GM23248 (cell line): ENCODE data around the gene ZNF532. TPM values are rescaled to one million over a fixed set of nuclear protein-coding genes. Genes with fewer than 3 reads are reported as not detected.

Experiments used
- DNase-seq: peaks from one replicate; pipeline ENCODE4 v3.0.0-alpha.2; 2015
- H2AFZ ChIP-seq: fragments of 200-600 bp; sonication (generic); 2 replicates; pipeline ENCODE4 v1.6.1; 2016; ENCODE audit warnings: antibody characterized with exemption
- H3F3A ChIP-seq: fragments of 200-600 bp; sonication (generic); 2 replicates; pipeline ENCODE4 v1.6.1; 2016; ENCODE audit warnings: mild to moderate bottlenecking, antibody characterized with exemption, mixed run types; ENCODE audit not compliant: insufficient read depth
- H3K27ac ChIP-seq: fragments of 200-600 bp; sonication (generic); 2 replicates; pipeline ENCODE4 v1.5.1; 2016; ENCODE audit warnings: mild to moderate bottlenecking
- H3K27me3 ChIP-seq: fragments of 200-600 bp; sonication (generic); replicated peaks from 2 replicates; pipeline ENCODE4 v1.6.1; 2016; ENCODE audit warnings: mild to moderate bottlenecking; ENCODE audit not compliant: insufficient read depth
- H3K36me3 ChIP-seq: fragments of 200-600 bp; sonication (generic); 2 replicates; pipeline ENCODE4 v1.6.1; 2016; ENCODE audit warnings: low read depth, mild to moderate bottlenecking
- H3K4me1 ChIP-seq: fragments of 200-600 bp; sonication (generic); 2 replicates; pipeline ENCODE4 v1.6.1; 2016; ENCODE audit warnings: mild to moderate bottlenecking; ENCODE audit not compliant: insufficient read depth
- H3K4me2 ChIP-seq: fragments of 200-600 bp; sonication (generic); one replicate; pipeline ENCODE4 v1.6.1; 2016; ENCODE audit warnings: mild to moderate bottlenecking; ENCODE audit not compliant: unreplicated experiment
- H3K4me3 ChIP-seq: fragments of 200-600 bp; sonication (generic); 2 replicates; pipeline ENCODE4 v1.5.1; 2016; ENCODE audit warnings: mild to moderate bottlenecking
- H3K79me2 ChIP-seq: fragments of 200-600 bp; sonication (generic); 2 replicates; pipeline ENCODE4 v1.6.1; 2016; ENCODE audit warnings: mild to moderate bottlenecking; ENCODE audit not compliant: insufficient read depth
- H3K9ac ChIP-seq: fragments of 200-600 bp; sonication (generic); 2 replicates; pipeline ENCODE4 v1.6.1; 2016; ENCODE audit warnings: mild to moderate bottlenecking
- H3K9me2 ChIP-seq: fragments of 200-600 bp; sonication (generic); 2 replicates; pipeline ENCODE4 v1.6.1; 2016; ENCODE audit warnings: mixed run types, mild to moderate bottlenecking, moderate library complexity; ENCODE audit not compliant: insufficient read depth
- H3K9me3 ChIP-seq: fragments of 200-600 bp; sonication (generic); one replicate; pipeline ENCODE4 v1.6.1; 2017; ENCODE audit warnings: low read depth
- H4K20me1 ChIP-seq: fragments of 200-600 bp; sonication (generic); 2 replicates; pipeline ENCODE4 v1.6.0; 2016; ENCODE audit not compliant: insufficient read depth
- EZH2 ChIP-seq: fragments of 200-600 bp; sonication (generic); IDR thresholded peaks from 2 replicates; pipeline ENCODE4 v1.6.1; 2018; ENCODE audit warnings: antibody characterized with exemption, mild to moderate bottlenecking; ENCODE audit not compliant: insufficient read depth, poor library complexity, severe bottlenecking
- EZH2phosphoT487 ChIP-seq: fragments of 200-600 bp; sonication (generic); IDR thresholded peaks from 2 replicates; pipeline ENCODE4 v1.6.1; 2018; ENCODE audit warnings: antibody characterized with exemption, moderate library complexity, mild to moderate bottlenecking, low read depth; ENCODE audit not compliant: insufficient read depth
- WGBS, 2 experiments: methylation state at CpG; one replicate each; pipeline ENCODE4 v1.1.6; 2015 to 2017; ENCODE audit warnings: low lambda C conversion rate in 2 of 2, low coverage in 1 of 2; ENCODE audit errors: missing lambda C conversion rate in 2 of 2; 5-methylcytosine and 5-hydroxymethylcytosine counted together
- in situ Hi-C: fragments of 300-500 bp; cut with MboI; formaldehyde crosslinking; loops from 2 replicates; pipeline ENCODE4 v1.15.0; 2020
- polyA plus RNA-seq: library from polyadenylated mRNA; unstranded; fragments of >200 nt; fragmentation: Nextera tagmentation; extraction: Ambion mirVana; gene quantifications from 2 replicates; pipeline ENCODE4 v1.2.1, GENCODE V29; 2016
- total RNA-seq: library from RNA; depleted of rRNA; stranded (reverse); fragments of >200 nt; shearing (Covaris generic); gene quantifications from 2 replicates; pipeline ENCODE4 v1.2.3, GENCODE V29; 2014

ZNF532 gene
- total and polyA plus RNA-seq, 2 experiments from 2014 or later: 13.2 to 31.9 TPM

- WGBS, 2 experiments: 17 to 19% methylated on average over 9 of the region's 9 CpGs
- Histone ChIP-seq H3K36me3 (no peaks in the 10 kb centered on the region), H3K9me3 (no peaks in the 10 kb centered on the region), H4K20me1 (no peaks in the 10 kb centered on the region), H3K79me2 (peaks cover 5% of the 10 kb centered on the region), H3K4me2 (no peak overlapping the region), H3K4me1 (peaks cover 54% of the 10 kb centered on the region), H3K4me3 (no peak overlapping the region), H3K27ac (no peak overlapping the region), H3F3A (peaks cover 43% of the 10 kb centered on the region), H3K9ac (no peak overlapping the region), H3K27me3 (no peaks in the 10 kb centered on the region), H2AFZ (no peak overlapping the region), H3K9me2 (no peaks in the 10 kb centered on the region)
- DNase-seq: peak; percentile 74
- in situ Hi-C loops: no loop called here
- TF ChIP-seq EZH2 (no peak), EZH2phosphoT487 (no peak)
Observed at GRCh38 chr18:58856881-58857280, 7.8 kb upstream of the ZNF532 start.

GRCh38 chr18:58858591-58859468 is 5.8 kb upstream of the ZNF532 start:
- Histone ChIP-seq H3K27me3 (no peaks in the 10 kb centered on the region), H3K4me1 (peaks cover 66% of the 10 kb centered on the region), H3K36me3 (no peaks in the 10 kb centered on the region), H4K20me1 (no peaks in the 10 kb centered on the region), H3K9ac (peak overlapping the region; percentile 32; the same call in 1 of the 2 replicates), H3K4me2 (peak overlapping the region; percentile 49), H2AFZ (peak overlapping the region; percentile 53), H3K9me3 (no peaks in the 10 kb centered on the region), H3K79me2 (peaks cover 17% of the 10 kb centered on the region), H3F3A (peaks cover 43% of the 10 kb centered on the region), H3K4me3 (no peak overlapping the region), H3K9me2 (no peaks in the 10 kb centered on the region), H3K27ac (peak overlapping the region; percentile 76)
- TF ChIP-seq EZH2phosphoT487 (no peak), EZH2 (no peak)
- in situ Hi-C loops: no loop called here
- WGBS, 2 experiments: 4 to 6% methylated on average over 11 of the region's 11 CpGs
- peak; percentile 91 for DNase-seq

- H3K4me1 ChIP-seq: peaks cover 72% of the 10 kb centered on the region
- H3K9ac ChIP-seq: no peak overlapping the region
- H3K79me2 ChIP-seq: peaks cover 23% of the 10 kb centered on the region
Observed at GRCh38 chr18:58859907-58860306, 4.8 kb upstream of the ZNF532 start.

GRCh38 chr18:58860747-58861231 is 3.9 kb upstream of the ZNF532 start:
- Histone ChIP-seq H3K9me3 (no peaks in the 10 kb centered on the region), H3K4me1 (peaks cover 81% of the 10 kb centered on the region), H3K4me3 (peak overlapping the region; percentile 50), H3K79me2 (peaks cover 32% of the 10 kb centered on the region), H2AFZ (peak overlapping the region; percentile 53), H3K9me2 (no peaks in the 10 kb centered on the region), H3K36me3 (no peaks in the 10 kb centered on the region), H3K9ac (peak overlapping the region; percentile 22), H3K4me2 (peak overlapping the region; percentile 84), H3K27me3 (no peaks in the 10 kb centered on the region), H3F3A (peaks cover 53% of the 10 kb centered on the region), H4K20me1 (no peaks in the 10 kb centered on the region), H3K27ac (peak overlapping the region; percentile 76)
- in situ Hi-C loops: no loop called here
- DNase-seq: peak; percentile 45
- no peak for TF ChIP-seq EZH2
- no peak for TF ChIP-seq EZH2phosphoT487
- 14% methylated on average over 7 of the region's 7 CpGs for WGBS, 2 experiments

More at GRCh38 chr18:58859907-58860306, 4.8 kb upstream of the ZNF532 start:
- Histone ChIP-seq H3K9me2 (no peaks in the 10 kb centered on the region), H3K27ac (0 out of 2 replicates have a peak overlapping the region, but pooled peaks have one; percentile 76), H3K4me3 (no peak overlapping the region), H2AFZ (peak overlapping the region; percentile 53), H3F3A (peaks cover 45% of the 10 kb centered on the region), H4K20me1 (no peaks in the 10 kb centered on the region), H3K9me3 (no peaks in the 10 kb centered on the region), H3K27me3 (no peaks in the 10 kb centered on the region), H3K36me3 (no peaks in the 10 kb centered on the region), H3K4me2 (no peak overlapping the region)
- DNase-seq: no peak
- TF ChIP-seq EZH2 (no peak), EZH2phosphoT487 (no peak)
- in situ Hi-C loops: no loop called here
- 33 to 36% methylated on average over 5 of the region's 5 CpGs for WGBS, 2 experiments
